COLO668 (cell line): ENCODE measurements around the gene KRTAP19-1.
"Not testable (repeated sequence)": the region's sequence is repeated elsewhere in the genome, so short reads cannot be mapped to it uniquely, and the experiment has no call there.

ENCODE experiments used
- DNase-seq: peaks from one replicate; lab custom pipeline; 2025; ENCODE audit not compliant: unreplicated experiment; lab: John Stamatoyannopoulos, UW

The KRTAP19-1 gene

DNA sequence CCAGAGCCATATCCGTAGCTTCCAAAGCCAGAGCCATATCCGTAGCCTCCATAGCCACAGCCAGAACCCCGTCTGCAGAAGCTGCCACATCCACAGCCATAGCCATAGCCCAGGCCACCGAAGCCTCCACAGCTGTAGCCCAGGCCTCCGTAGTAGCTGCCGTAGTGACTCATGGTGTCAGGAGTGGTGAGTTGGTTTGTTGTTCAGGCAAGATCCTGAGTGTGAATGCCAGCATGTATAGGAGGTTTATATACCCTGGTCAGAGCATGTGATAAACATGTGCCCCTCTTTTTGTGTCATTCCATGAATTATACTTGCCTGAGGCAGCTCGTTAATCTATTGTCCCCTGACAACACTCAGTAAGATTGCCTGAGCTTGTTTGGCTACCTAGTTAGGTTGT is at the start of gene KRTAP19-1:
Gene KRTAP19-1, minus strand, starts transcription at position 223 of the 400 bp plus-strand sequence. Its CDS starts 50 bp downstream, at position 173.
- DNase-seq = no peak

GRCh38 chr21:30518876-30519275 is 38.7 kb upstream of the KRTAP19-1 start:
- no peak for DNase-seq

GRCh38 chr21:30515681-30516080 is 35.5 kb upstream of the KRTAP19-1 start:
- no peak for DNase-seq

DNA sequence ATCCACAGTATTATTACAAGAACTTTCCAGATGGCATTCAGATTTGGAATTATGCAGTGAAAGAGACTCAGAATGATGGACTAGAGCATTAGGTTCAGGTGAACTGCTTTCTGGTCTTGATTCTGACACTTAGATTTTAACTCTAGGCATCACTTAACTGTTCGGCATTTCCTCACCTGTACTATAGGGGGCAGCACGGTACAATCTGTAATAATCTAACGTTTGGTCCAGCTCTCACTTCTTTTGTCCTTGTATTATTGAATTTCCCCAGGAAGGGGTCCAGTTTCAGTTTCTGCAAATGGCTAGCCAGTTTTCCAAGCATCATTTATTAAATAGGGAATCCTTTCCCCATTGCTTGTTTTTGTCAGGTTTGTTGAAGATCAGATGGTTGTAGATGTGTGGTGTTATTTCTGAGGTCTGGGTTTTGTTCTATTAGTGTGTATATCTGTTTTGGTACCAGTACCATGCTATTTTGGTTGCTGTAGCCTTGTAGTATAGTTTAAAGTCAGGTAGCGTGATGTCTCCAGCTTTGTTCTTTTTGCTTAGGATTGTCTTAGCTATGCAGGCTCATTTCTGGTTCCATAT is 25.5 kb upstream of the KRTAP19-1 start:
- DNase-seq = not testable (repeated sequence)

DNA sequence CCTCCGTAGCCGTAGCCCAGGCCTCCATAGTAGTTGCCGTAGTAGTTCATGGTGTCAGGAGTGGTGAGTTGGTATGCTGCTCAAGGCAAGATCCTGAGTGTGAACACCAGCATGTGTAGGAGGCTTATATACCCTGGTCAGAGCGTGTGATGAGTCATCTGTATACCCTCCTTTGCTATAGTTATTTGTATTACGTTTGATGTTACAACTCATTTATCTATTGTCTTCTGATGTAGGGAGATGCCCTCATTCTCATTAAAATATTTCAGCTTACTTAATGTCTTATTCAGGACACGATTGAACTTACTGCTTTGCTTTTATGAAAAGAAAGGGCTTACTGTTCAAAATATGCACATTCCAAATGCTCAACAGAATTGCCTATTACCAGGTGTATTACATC is 21.9 kb upstream of the KRTAP19-1 start, which contains the start of gene KRTAP19-5:
Gene KRTAP19-5, minus strand, starts transcription at position 101 of the 400 bp plus-strand sequence. Its CDS starts 51 bp downstream, at position 50.
- no peak for DNase-seq

DNA sequence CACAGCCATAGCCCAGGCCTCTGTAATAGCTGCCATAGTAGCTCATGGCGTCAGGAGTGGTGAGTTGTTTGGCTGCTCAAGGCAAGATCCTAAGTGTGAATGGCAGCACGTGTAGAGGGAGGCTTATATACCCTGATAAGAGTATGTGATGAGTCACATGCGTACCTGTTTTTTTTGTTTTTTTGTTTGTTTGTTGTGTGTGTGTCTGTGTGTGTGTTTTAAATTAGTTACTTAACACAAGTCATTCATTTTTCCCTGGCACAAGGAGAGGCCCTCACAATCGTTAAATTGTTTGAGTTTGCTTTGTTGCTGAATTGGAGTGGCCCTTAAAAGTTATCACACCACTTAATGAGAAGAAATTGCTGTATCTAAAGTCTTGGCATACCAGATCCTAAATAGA is 16.9 kb upstream of the KRTAP19-1 start, which contains the start of gene KRTAP19-4:
Gene KRTAP19-4, minus strand, starts transcription at position 101 of the 400 bp plus-strand sequence. Its CDS starts 55 bp downstream, at position 46.
- no peak for DNase-seq

- no peak for DNase-seq
Observed at GRCh38 chr21:30491963-30492428, 11.8 kb upstream of the KRTAP19-1 start, which contains the start of gene KRTAP19-3. Gene KRTAP19-3 (minus strand): TSS chr21:30492013. CDS start chr21:30491957, 56 bp downstream.

GRCh38 chr21:30487336-30487735 is 7.2 kb upstream of the KRTAP19-1 start, which contains the start of gene KRTAP19-2:
Gene KRTAP19-2 (minus strand): TSS chr21:30487436. CDS start chr21:30487348, 88 bp downstream.
- DNase-seq = no peak

GRCh38 chr21:30486180-30486579 is 6.0 kb upstream of the KRTAP19-1 start:
- no peak for DNase-seq

DNA sequence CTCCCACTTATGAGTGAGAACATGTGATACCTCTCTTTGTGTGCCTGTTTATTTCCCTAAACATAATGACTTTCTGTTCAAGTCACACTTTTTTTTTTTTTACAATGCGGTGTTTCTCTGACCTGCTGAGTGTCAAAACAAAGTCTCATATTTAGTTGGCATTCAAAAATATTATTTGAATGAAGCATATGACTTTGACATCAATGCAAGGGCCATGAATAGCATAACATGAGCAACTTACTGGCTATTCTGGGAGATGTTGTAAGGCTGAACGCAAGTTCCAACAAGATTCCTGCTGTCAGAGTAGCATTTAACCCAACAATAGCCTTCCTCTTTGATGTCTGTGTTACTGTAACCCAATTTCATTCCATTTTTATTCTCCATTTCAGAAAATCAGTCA is 2.0 kb upstream of the KRTAP19-1 start:
- DNase-seq = no peak

- DNase-seq = no peak
Observed at GRCh38 chr21:30479259-30479658, 908 bp downstream of the KRTAP19-1 start.

- DNase-seq = no peak
Observed at GRCh38 chr21:30478004-30478403, 2.2 kb downstream of the KRTAP19-1 start.

DNA sequence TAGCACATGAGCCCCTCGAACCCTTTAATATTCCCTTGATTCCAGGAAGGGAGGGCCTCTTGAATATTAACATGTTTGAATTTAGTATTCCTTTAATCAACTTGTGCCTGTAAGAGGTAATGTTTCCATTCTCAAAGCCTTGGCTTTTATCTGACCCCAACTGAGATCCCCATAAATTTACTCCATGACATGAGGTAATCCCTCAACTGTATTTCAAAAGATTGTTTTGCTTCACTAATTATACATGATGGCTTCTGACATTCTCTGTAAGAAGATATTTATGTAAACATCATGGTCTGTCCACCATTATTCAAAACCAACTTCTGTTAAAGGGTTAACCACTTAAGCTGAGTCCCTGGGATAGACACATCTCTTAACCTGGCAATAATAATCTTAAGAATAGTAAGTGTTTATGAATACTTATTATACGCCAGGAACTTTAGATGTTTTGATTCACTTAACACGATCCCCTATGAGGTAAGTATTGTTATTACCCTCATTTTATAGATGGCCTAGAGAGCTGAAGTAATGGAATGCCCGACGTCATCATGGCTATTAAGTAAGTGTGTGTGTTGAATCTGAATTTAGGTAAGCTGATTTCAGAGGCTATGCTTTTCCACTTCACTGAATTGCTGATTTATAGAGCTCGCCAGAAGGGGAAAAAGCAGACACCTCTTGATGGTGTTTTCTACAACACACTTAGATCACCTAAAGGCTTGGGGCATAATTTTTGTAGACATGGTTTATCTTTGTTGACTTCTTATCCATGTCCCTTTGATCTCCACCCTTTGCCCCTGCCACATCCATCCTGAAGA is 11.1 kb downstream of the KRTAP19-1 start:
- no peak for DNase-seq

GRCh38 chr21:30463713-30464112 is 16.5 kb downstream of the KRTAP19-1 start:
- no peak for DNase-seq

GRCh38 chr21:30448514-30448913 is 31.7 kb downstream of the KRTAP19-1 start:
- no peak for DNase-seq

DNA sequence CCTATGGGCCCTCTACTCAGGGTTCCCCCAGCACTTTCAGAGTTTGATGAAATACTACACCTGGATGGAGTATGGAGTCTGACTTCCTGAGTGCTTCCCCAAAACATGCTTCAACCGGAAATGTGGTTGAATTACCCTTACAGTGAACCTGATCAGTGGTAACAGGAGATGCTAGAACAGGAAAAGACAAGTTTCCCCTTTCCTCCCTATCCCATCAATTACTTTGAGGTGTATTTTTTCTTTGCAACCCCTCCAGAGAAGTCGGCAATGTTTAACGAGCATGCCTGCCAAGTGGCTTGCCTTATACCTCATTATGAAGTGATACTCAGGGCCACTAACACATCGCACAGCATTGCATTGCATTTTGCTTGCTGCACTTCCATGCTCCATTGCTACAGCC is 33.1 kb downstream of the KRTAP19-1 start:
- no peak for DNase-seq

DNA sequence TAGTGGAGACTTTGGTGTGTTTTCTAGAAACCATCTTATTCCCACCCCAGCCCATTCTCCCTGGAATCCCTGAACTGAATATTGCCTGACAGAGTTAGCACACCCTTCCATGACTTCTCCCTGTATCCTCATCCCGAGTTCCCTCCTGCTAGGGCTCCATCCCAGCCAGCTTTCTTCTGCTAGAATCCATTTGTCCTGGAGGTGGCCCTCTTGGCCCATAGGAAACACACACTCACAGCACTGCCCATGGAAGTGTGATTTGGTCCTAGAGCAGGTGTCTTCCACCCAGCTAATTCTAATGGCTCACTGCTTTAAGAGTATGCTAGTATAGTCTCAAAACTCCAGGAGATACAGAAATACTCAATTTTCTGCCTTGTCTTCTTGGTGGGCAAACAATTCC is 36.0 kb downstream of the KRTAP19-1 start:
- no peak for DNase-seq

- no peak for DNase-seq
Observed at GRCh38 chr21:30443226-30443625, 36.9 kb downstream of the KRTAP19-1 start.

GRCh38 chr21:30439975-30440374 is 40.2 kb downstream of the KRTAP19-1 start, which contains the start of gene KRTAP15-1:
Gene KRTAP15-1 (plus strand): TSS chr21:30440275. CDS start chr21:30440328, 53 bp downstream.
- DNase-seq = no peak

DNA sequence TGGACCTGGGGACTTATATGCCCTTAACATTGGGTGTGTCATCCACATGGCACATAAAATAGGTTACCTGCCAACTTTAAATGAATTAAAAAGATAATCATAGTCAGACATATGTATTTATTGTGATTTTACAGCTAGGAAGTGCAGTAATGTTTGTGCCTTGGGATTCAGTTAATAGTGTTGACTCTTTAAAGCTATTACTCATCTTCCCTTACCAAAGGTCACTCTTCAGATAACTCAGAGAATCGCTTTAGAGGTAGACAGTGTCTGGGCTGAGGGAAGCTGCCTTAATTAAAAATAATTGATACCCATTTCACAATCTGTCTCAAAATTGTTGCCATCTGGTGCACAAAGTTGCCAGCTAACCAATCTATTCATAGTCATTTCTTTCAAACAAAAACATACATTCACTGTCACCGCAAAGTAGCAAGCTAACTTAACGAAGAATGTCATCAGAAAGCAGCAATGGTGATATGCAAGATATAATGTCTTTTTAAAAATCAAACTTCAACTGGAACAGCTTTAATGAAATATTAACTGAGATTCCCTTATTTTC is 43.1 kb downstream of the KRTAP19-1 start:
- no peak for DNase-seq

DNA sequence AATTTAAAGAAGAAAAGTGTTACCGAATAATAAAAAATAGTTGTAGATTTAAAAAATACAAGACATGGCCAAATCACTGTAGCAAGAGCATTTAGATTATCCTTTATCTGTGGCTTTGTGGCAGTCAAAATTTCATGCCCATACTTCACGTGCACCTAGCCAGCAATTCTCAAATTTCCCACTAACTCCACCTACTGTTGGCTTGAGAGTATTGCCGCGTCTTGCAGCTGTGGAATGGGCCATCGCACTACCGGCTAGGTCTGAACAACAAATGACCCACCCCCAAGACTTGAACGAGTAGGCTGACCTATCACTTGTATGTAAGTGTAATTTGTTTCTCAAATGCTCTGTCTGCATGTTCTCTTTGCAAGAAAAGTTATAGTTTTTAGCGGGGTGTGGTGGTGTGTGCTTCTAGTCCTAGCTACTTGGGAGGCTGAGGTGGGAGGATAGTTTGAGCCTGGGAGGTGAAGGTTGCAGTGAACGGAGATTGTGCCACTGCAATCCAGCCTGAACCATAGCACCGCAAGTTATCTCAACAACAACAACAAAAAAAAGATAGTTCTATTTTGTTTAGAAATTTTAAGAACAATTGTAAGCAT is 46.0 kb downstream of the KRTAP19-1 start:
- DNase-seq = peak; percentile 14
